ENCODE results near the gene SDR39U1.

SDR39U1 gene

GRCh38 chr14:24429395-24430142 is 13.0 kb downstream of the SDR39U1 start, which contains the start of the genes CBLN3 and KHNYN:
CBLN3 (minus strand) TSS chr14:24429668; CDS start chr14:24429054, 614 bp downstream.
KHNYN (plus strand) TSS chr14:24429954; CDS start chr14:24430731, 777 bp downstream.
- DNase-seq (ENCODE audit: low read depth) = peak; percentile 88

GRCh38 chr14:24428628-24429394 is 13.8 kb downstream of the SDR39U1 start:
- DNase-seq (ENCODE audit: low read depth) = no peak

- no peak for DNase-seq (ENCODE audit: low read depth)
Measured at GRCh38 chr14:24427537-24428508, 14.8 kb downstream of the SDR39U1 start.

- DNase-seq (ENCODE audit: low read depth) = no peak
Measured at GRCh38 chr14:24426912-24427536, 15.6 kb downstream of the SDR39U1 start.

- DNase-seq (ENCODE audit: low read depth) = no peak
Measured at GRCh38 chr14:24426150-24426911, 16.2 kb downstream of the SDR39U1 start.

- peak; percentile 68 for DNase-seq (ENCODE audit: low read depth)
Measured at GRCh38 chr14:24425704-24426103, 16.9 kb downstream of the SDR39U1 start.

- DNase-seq (ENCODE audit: low read depth) = no peak
Measured at GRCh38 chr14:24422694-24423601, 19.6 kb downstream of the SDR39U1 start.

- DNase-seq (ENCODE audit: low read depth) = no peak
Measured at GRCh38 chr14:24422261-24422660, 20.3 kb downstream of the SDR39U1 start.

- DNase-seq (ENCODE audit: low read depth) = no peak
Measured at GRCh38 chr14:24418492-24418873, 24.1 kb downstream of the SDR39U1 start.

GRCh38 chr14:24417832-24418491 is 24.6 kb downstream of the SDR39U1 start:
- DNase-seq (ENCODE audit: low read depth) = no peak

GRCh38 chr14:24416932-24417619 is 25.5 kb downstream of the SDR39U1 start:
- no peak for DNase-seq (ENCODE audit: low read depth)

GRCh38 chr14:24416254-24416931 is 26.2 kb downstream of the SDR39U1 start:
- no peak for DNase-seq (ENCODE audit: low read depth)

GRCh38 chr14:24415421-24416253 is 26.9 kb downstream of the SDR39U1 start:
- DNase-seq (ENCODE audit: low read depth) = no peak

- DNase-seq (ENCODE audit: low read depth) = no peak
Measured at GRCh38 chr14:24414732-24415420, 27.7 kb downstream of the SDR39U1 start.

- DNase-seq (ENCODE audit: low read depth) = no peak
Measured at GRCh38 chr14:24414077-24414476, 28.5 kb downstream of the SDR39U1 start.
